Measurements from ENCODE around the gene FOXN3.

GRCh38 chr14:89107626-89108025 lies 309.4 kb downstream of the FOXN3 start:
- TF ChIP-seq CTCF (IDR thresholded peaks at IDR 0.05) (no peak), POLR2A (IDR thresholded peaks at IDR 0.05) (no peak)
